Stimulated activated CD8-positive, alpha-beta memory T cell treated with anti-CD3 and anti-CD28 coated beads, Interleukin-4, amount 100 ng/mL, for 48 hours (primary cell): ENCODE measurements around the gene PDE6A.

ENCODE experiments used
- DNase-seq: peaks from one replicate; pipeline ENCODE4 v3.0.0-alpha.2; 2020

PDE6A gene

GRCh38 chr5:149924486-149924885, 20.1 kb downstream of the PDE6A start:
- no peak for DNase-seq

- no peak for DNase-seq
Measured at GRCh38 chr5:149922950-149923349, 21.6 kb downstream of the PDE6A start.

DNA sequence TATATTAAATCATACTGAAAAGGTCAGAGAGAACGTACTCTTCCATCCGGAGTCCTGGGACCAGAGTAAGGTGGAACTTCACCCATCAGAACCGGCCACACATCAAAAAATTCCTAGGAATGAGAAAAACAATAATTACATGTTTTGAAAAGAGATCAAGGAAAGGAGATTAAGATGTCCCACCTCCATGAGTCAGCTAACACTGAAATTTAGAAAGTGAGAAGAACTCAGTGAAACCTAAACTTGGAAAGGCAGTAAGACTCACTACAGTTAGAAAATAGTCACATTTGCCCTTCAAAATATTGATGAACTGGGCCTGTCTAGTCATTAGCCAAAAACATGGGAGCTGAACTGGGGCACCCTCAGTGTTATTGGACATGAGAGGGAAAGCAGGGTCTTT, 23.0 kb downstream of the PDE6A start:
- DNase-seq = no peak

GRCh38 chr5:149917073-149917676, 27.4 kb downstream of the PDE6A start:
- DNase-seq = no peak

DNA sequence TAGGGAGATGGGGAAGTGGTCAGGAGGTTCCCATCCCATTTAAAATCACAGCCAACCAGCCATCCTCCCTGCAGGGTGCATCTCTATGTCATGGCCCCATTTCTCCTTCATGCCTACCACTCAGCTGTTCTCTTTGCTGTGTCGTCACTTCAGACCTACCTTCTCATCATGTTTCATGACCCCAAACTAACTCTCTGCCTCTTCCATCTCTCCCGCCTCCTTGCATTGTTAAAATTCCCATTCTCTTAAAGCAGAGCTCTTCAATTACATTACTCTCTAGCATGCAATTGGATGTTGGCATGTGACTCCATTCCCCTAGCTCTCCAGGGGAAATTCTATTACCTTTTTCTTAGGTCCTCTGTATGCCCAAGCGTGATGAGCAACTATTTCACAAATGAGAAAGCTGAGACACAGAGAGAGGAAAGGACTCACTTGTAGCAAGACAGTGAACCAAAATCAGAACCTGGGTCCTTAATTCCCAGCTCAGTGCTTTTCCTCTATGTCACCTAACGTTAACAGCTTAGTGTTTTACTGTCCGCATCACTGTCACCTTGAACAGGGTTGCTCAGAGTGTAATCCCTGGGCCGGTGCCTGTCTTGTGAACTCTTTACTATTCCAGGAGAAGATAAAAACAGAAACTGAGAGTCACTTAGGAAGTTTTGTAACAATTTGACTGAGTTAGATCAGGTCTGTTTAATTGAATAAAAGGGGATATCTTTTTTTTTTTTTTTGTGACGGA, 28.1 kb downstream of the PDE6A start:
- DNase-seq = no peak

GRCh38 chr5:149915392-149916260, 29.0 kb downstream of the PDE6A start:
- no peak for DNase-seq

DNA sequence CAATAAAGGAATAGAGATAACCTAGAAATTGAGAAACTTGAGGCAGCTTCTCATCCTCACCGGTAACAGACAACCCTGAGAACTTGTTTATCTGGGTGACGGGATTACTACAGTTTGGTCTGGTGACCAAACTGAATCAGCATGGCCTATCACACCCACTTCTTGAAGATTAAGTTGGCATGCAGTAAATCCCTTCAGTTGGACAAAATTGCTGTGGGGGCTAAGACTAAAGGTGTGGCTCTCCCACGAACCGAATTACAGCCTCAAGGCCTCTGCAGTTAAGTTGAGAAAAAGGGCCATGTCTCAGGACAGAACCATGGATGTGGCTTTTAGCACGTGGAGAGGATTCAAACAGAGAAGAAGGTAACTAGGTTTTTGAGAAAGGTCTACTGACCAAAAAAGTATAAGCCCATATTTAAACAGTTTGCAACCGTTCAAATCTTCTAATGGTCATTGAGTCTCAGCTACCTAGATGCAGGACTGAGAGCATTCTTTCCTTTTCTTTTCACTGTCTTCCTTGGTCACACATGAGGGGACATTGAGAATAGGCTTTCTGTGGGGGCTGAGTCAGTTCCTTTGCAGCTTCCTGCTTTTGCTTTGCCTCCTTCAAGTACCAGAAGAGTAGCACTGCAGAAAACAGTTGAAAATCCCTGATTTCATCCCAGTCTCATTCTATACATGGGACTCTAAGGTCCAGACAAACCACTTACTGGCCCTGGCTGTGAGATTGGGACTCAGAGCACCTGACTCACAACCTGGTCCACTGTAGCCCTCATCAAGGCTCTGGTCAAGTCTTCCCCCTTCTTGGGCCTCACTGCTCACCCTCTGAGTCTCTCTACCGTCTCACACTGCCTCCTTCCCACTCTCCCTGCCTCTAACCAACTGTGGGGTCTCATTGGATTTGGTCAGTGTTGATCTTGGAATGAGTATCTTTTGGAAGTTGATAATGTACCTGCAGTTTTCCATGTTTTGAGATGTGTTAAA, 30.9 kb downstream of the PDE6A start:
- DNase-seq = no peak

DNA sequence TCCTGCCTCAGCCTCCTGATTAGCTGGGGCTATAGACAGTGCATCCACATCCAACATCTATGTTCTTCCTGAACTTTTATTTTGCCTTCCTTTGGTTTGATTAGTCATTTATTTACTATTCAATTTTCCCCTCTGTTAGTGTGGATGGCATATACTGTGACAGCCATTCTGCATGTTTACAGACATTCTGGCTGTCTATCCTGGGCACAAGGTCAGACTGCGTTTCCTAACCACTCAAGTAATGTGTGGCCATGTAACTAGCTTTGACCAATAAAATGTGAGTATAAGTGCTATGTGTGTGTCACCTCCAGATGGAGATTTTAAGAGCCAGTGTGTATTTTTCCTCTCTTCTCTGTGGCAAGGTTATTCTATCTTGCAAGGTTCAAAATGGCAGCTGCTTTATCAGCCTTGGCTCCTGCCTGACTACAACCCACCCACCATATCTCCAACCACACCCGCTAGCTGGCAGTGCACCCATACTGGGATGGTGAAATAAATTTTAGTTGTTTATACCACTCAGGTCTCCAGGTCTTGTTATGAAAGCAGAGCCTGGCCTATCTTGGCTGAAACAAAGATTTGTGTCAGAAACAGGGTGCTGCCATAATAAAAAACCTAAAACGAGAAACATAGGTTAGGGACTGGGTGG, 32.2 kb downstream of the PDE6A start:
- DNase-seq = no peak

DNA sequence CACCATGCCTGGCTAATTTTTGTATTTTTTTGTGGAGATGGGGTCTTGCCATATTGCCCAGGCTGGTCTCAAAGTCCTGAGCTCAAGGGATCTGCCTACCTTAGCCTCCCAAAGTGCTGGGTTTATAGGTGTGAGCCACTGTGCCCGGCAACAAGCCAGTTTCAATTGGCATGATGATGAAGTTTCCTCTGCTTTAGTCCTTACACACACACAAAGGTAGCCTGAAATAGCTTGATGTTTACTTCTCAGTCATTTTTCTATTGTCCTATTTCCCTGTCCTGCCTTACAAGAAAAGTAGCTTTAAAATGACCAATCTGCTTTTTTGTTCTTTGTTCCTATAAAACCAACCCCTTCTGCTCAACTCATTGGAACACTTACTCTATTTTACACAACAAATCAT, 33.6 kb downstream of the PDE6A start:
- DNase-seq = no peak

GRCh38 chr5:149907828-149908227, 36.8 kb downstream of the PDE6A start:
- no peak for DNase-seq

DNA sequence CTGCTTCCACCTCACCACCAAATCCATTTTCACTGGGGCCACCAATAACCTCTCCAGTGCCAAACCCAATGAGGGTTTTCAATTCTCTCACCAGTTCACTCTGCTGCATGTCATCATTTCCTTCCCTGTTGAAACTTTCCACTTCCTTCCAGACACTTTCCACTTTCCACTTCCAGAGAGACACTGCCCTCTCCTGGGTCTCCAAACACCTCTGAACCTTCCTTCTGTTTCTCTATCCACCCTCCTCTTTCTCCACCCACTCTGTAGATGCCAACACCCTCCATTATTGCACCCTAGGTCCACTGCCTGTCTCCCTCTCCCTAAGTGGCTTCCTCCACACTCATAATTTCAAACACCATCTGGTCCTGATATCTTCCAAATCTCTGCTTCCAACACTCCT, 39.6 kb downstream of the PDE6A start:
- DNase-seq = no peak

DNA sequence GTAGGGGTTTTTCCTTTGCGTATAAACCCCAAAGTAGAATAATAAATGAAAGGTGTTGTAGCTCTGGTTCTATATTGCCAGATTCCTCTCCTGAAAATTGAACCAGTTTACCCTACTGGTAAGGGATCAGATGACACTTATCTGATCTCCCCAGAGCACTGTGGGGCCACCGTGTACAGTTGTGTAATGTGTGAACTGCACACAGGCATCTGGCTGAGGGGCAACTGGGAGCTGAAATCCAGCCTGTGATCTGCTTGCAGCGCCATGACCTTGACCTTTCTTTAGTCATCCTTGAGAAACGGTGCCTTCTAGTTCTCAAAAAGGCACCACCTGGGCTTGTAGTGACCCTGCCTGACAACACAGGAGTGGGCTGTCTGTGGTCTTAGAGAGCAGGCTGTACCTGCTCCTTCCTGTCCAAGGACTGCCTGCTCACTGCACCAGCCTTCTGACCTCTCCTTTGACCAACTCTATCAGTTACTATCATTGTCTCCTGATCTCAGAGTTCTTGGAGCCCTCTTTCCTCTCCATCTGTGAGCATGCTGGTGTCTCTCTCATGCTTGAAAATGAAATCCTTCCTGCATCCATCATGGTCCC, 40.2 kb downstream of the PDE6A start:
- no peak for DNase-seq

DNA sequence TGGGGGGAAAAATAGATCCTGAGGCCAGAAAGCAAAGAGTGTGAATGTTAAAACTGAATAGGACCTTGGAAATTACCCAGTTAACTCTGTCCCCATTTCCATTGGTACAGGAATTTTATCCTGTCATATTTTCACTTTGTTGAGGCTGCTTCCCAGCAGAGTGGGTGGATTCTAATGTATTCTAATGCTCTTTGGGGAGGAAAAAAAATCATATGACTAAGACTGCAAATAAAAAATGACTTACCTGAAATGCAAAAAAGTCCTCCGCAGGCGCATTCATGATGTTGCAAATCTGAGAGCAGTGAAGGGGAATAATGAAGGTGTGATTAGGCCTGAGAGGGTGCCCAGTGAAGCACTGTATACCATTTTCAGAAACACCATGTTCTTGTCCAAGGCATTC, 41.2 kb downstream of the PDE6A start:
- no peak for DNase-seq

- no peak for DNase-seq
Measured at GRCh38 chr5:149902177-149902576, 42.4 kb downstream of the PDE6A start.

- DNase-seq = no peak
Measured at GRCh38 chr5:149901511-149901910, 43.1 kb downstream of the PDE6A start.

DNA sequence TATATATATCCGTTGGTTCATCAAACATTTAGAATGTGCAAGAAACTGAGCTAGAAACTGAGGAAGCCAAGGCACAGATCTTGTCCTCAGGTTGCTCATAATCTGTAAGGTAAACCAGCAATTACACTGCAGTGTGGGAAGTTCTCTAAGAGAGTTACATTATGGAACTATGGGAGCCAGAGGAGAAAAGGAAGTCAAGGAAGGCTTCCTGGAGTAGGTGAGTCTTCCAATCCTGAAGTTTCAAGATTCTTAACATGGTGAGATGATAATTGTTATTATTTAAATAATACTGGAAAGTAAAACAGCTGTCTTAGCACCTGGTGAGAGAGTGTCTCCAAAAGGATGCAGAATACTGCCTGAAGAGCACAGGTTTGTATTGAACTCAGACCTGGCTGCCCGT, 44.2 kb downstream of the PDE6A start:
- DNase-seq = no peak

DNA sequence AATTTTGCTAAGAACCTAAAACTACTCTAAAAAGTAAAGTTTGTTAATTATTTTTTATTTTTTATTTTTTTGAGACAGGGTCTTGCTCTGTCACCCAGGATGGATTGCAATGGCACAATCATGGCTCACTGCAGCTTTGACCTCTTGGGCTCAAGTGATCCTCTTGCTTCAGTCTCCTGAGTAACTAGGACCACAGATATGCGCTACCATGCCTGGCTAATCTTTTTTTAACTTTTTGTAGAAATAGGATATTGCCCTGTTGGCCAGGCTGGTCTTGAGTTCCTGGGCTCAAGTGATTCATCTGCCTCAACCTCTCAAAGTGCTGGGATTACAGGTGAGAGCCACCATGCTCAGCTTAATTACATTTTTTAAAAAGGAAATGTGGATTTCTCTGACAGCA, 45.8 kb downstream of the PDE6A start:
- no peak for DNase-seq

- DNase-seq = no peak
Measured at GRCh38 chr5:149895416-149896345, 48.9 kb downstream of the PDE6A start.

GRCh38 chr5:149894237-149894636, 50.4 kb downstream of the PDE6A start:
- no peak for DNase-seq

- no peak for DNase-seq
Measured at GRCh38 chr5:149893403-149893931, 51.1 kb downstream of the PDE6A start.
